Endodermal cell (in vitro differentiated cells): ENCODE results near the gene U2AF1L4. TPM values are rescaled to one million over a fixed set of nuclear protein-coding genes. Genes with fewer than 3 reads are reported as not detected.
A peak's percentile ranks its signal among the peaks of the same experiment; 100 is the strongest.

ENCODE experiments used
- DNase-seq: peaks from one replicate; pipeline ENCODE4 v3.0.0-alpha.2; 2017
- H3K27ac ChIP-seq: 2 replicates; pipeline ENCODE4 v1.5.1; 2013; ENCODE audit warnings: mild to moderate bottlenecking, low read depth, low read length, moderate library complexity
- H3K27me3 ChIP-seq: 2 replicates; pipeline ENCODE4 v1.6.1; 2013; ENCODE audit warnings: mild to moderate bottlenecking, low read length, moderate library complexity; ENCODE audit not compliant: insufficient read depth, control insufficient read depth, poor library complexity, severe bottlenecking
- H3K36me3 ChIP-seq: 2 replicates; pipeline ENCODE4 v1.7.0; 2013; ENCODE audit warnings: mild to moderate bottlenecking, low read length, moderate library complexity; ENCODE audit not compliant: control insufficient read depth, insufficient read depth
- H3K4me1 ChIP-seq: one replicate; pipeline ENCODE4 v1.7.0; 2013; ENCODE audit warnings: low read length; ENCODE audit not compliant: control insufficient read depth, insufficient read depth
- H3K4me3 ChIP-seq: 2 replicates; pipeline ENCODE4 v1.5.1; 2013; ENCODE audit warnings: mild to moderate bottlenecking, low read length, moderate library complexity
- H3K9ac ChIP-seq: 2 replicates; pipeline ENCODE4 v1.6.1; 2013; ENCODE audit warnings: mild to moderate bottlenecking, low read length, moderate library complexity; ENCODE audit not compliant: poor library complexity, severe bottlenecking; ENCODE audit errors: extremely low read depth
- H3K9me3 ChIP-seq: 2 replicates; pipeline ENCODE4 v1.6.1; 2013; ENCODE audit warnings: mild to moderate bottlenecking, low read length, moderate library complexity; ENCODE audit not compliant: control insufficient read depth
- H3K27ac Mint-ChIP-seq: 2 replicates; pipeline ENCODE4 v1.8.0; 2020; ENCODE audit warnings: mixed read lengths
- H3K27me3 Mint-ChIP-seq: 2 replicates; pipeline ENCODE4 v1.8.0; 2021; ENCODE audit warnings: mild to moderate bottlenecking, mixed read lengths; ENCODE audit not compliant: insufficient read depth
- H3K36me3 Mint-ChIP-seq: 2 replicates; pipeline ENCODE4 v1.8.0; 2020; ENCODE audit warnings: low read depth, mixed read lengths
- H3K4me1 Mint-ChIP-seq: 2 replicates; pipeline ENCODE4 v1.8.0; 2020; ENCODE audit warnings: mixed read lengths
- H3K4me3 Mint-ChIP-seq: 2 replicates; pipeline ENCODE4 v1.8.0; 2020; ENCODE audit warnings: mild to moderate bottlenecking, moderate library complexity, mixed read lengths
- H3K9me3 Mint-ChIP-seq: 2 replicates; pipeline ENCODE4 v1.8.0; 2020; ENCODE audit warnings: mild to moderate bottlenecking, mixed read lengths
- WGBS, 2 experiments: methylation state at CpG; one replicate each; pipeline versions ENCODE4 v1.1.5 to v1.1.7; 2013; ENCODE audit warnings: missing lambda C conversion rate in 2 of 2, mixed read lengths in 1 of 2; ENCODE audit not compliant: insufficient coverage in 1 of 2, insufficient read length in 1 of 2; 5-methylcytosine and 5-hydroxymethylcytosine counted together
- total RNA-seq, 2 donors: library from RNA; stranded (reverse); fragmentation: NEBNext Ultra II Directional in 1 of 2; extraction: Animal tissue kit (Norgen Biotek cat#: 25700) in 1 of 2; gene quantifications; 2 replicates in 1 of 2; 3 replicates in 1 of 2; pipeline ENCODE4 v1.2.1, GENCODE V29; 2021
- TF ChIP-seq, protein P1 (sequence below): fragments of 200-600 bp; sonication (generic); conservative IDR thresholded peaks from 2 replicates; pipeline ENCODE4 v1.5.0; 2021; ENCODE audit warnings: antibody characterized with exemption, mild to moderate bottlenecking

U2AF1L4 gene
- total RNA-seq, 2 donors from 2014 or later: 17.3 to 23.2 TPM

DNA sequence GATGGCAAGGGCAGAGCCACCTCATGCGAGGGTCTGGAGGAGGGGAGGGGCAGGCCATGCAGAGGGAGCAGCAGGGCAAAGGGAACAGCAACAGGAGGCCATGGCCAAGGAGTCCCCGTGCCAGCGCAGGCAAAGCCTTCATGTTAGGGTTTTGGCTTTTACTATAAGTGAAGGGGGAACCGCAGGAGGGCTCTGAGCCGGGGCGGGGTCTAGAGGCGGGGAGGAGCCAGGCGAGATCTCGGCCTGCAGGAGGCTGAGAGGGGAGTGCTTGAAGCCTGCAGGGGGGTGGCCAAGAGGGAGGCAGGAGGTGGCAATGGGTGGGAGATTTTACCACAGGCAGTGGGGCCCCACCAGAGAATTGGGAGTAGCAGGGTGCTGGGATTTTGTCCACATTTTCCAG is 36.4 kb upstream of the U2AF1L4 start:
- TF ChIP-seq, protein P1, sequence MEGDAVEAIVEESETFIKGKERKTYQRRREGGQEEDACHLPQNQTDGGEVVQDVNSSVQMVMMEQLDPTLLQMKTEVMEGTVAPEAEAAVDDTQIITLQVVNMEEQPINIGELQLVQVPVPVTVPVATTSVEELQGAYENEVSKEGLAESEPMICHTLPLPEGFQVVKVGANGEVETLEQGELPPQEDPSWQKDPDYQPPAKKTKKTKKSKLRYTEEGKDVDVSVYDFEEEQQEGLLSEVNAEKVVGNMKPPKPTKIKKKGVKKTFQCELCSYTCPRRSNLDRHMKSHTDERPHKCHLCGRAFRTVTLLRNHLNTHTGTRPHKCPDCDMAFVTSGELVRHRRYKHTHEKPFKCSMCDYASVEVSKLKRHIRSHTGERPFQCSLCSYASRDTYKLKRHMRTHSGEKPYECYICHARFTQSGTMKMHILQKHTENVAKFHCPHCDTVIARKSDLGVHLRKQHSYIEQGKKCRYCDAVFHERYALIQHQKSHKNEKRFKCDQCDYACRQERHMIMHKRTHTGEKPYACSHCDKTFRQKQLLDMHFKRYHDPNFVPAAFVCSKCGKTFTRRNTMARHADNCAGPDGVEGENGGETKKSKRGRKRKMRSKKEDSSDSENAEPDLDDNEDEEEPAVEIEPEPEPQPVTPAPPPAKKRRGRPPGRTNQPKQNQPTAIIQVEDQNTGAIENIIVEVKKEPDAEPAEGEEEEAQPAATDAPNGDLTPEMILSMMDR: no peak
- H3K4me1 Mint-ChIP-seq: peaks cover 18% of the 10 kb centered on the region
- Histone ChIP-seq H3K4me3 (no peak overlapping the region), H3K4me1 (no peaks in the 10 kb centered on the region), H3K9ac (no peak overlapping the region), H3K27me3 (peaks cover 4% of the 10 kb centered on the region), H3K9me3 (no peaks in the 10 kb centered on the region), H3K27ac (no peak overlapping the region), H3K36me3 (no peaks in the 10 kb centered on the region)
- H3K4me3 Mint-ChIP-seq: no peak overlapping the region
- H3K36me3 Mint-ChIP-seq: no peaks in the 10 kb centered on the region
- no peak overlapping the region for H3K27ac Mint-ChIP-seq
- peak; percentile 77 for DNase-seq
- H3K9me3 Mint-ChIP-seq: no peaks in the 10 kb centered on the region
- peaks cover 21% of the 10 kb centered on the region for H3K27me3 Mint-ChIP-seq
- WGBS, 2 experiments: 57 to 60% methylated on average over 2 to 9 of the region's 9 CpGs

DNA sequence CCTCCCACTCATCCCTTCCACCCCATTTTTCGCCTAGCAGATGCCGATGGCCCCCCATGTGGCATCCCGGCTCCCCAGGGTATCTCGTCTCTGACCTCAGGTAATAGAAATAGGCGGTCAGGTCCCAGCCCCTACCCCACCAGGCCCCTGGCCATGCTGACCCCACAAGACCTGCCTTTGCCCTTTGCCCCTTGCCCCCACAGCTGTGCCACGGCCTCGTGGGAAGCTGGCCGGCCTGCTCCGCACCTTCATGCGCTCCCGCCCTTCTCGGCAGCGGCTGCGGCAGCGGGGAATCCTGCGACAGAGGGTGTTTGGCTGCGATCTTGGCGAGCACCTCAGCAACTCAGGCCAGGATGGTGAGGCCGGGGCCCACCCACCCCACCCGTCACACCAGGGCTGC is 35.5 kb upstream of the U2AF1L4 start:
- no peak overlapping the region for H3K4me3 Mint-ChIP-seq
- no peak overlapping the region for H3K4me3 ChIP-seq

GRCh38 chr19:35780058-35780457 is 34.8 kb upstream of the U2AF1L4 start:
- Histone ChIP-seq H3K4me3 (no peak overlapping the region), H3K36me3 (no peaks in the 10 kb centered on the region), H3K9me3 (no peaks in the 10 kb centered on the region), H3K4me1 (peaks cover 3% of the 10 kb centered on the region), H3K27ac (no peak overlapping the region), H3K9ac (no peak overlapping the region), H3K27me3 (peaks cover 11% of the 10 kb centered on the region)
- 94 to 96% methylated on average over 15 to 16 of the region's 16 CpGs for WGBS, 2 experiments
- no peaks in the 10 kb centered on the region for H3K36me3 Mint-ChIP-seq
- TF ChIP-seq, protein P1: no peak
- no peak overlapping the region for H3K27ac Mint-ChIP-seq
- no peaks in the 10 kb centered on the region for H3K9me3 Mint-ChIP-seq
- H3K4me1 Mint-ChIP-seq: peaks cover 16% of the 10 kb centered on the region
- H3K4me3 Mint-ChIP-seq: no peak overlapping the region
- H3K27me3 Mint-ChIP-seq: peaks cover 29% of the 10 kb centered on the region
- no peak for DNase-seq

More for the DNA sequence above, 35.5 kb upstream of the U2AF1L4 start:
- Mint-ChIP-seq H3K4me1 (peaks cover 19% of the 10 kb centered on the region), H3K27ac (no peak overlapping the region), H3K27me3 (peaks cover 29% of the 10 kb centered on the region), H3K9me3 (no peaks in the 10 kb centered on the region), H3K36me3 (no peaks in the 10 kb centered on the region)
- no peaks in the 10 kb centered on the region for H3K9me3 ChIP-seq
- 97 to 100% methylated on average over 4 to 20 of the region's 20 CpGs for WGBS, 2 experiments
- no peak for DNase-seq
- no peak overlapping the region for H3K9ac ChIP-seq
- H3K4me1 ChIP-seq: peaks cover 3% of the 10 kb centered on the region
- TF ChIP-seq, protein P1: no peak
- no peaks in the 10 kb centered on the region for H3K36me3 ChIP-seq
- H3K27me3 ChIP-seq: peaks cover 11% of the 10 kb centered on the region
- no peak overlapping the region for H3K27ac ChIP-seq
